HCT116 (cell line): Measurements from ENCODE around the gene PLCB4. TPM values are rescaled to one million over a fixed set of nuclear protein-coding genes. Genes with fewer than 3 reads are reported as not detected.

Source experiments
- ATAC-seq: fragments of 200-7000 bp; cut with Tn5 transposase; 2 replicates; pipeline ENCODE4 v1.9.1; 2020; ENCODE audit warnings: mild to moderate bottlenecking, moderate library complexity
- BruUV-seq: library from RNA; stranded (reverse); fragments of 400-500 nt; replicated peaks from 2 replicates; lab custom pipeline; 2021; lab: Mats Ljungman, UMichigan
- CTCF ChIA-PET: fragments of 300-600 bp; sonication (Branson Sonifier 250); formaldehyde crosslinking; loops from one replicate; lab custom pipeline; 2021; ENCODE audit warnings: antibody characterized with exemption; lab: Charles Lee
- POLR2A ChIA-PET: fragments of 300-600, 350-600 bp; sonication (Branson Sonifier 250); formaldehyde crosslinking; loops from one replicate; lab custom pipeline; 2021; ENCODE audit warnings: antibody characterized with exemption; lab: Charles Lee
- RAD21 ChIA-PET, 2 experiments: fragments of 300-600 bp; sonication (Branson Sonifier 250); formaldehyde crosslinking; loops; one replicate each; lab custom pipeline; 2023; ENCODE audit warnings: low total read pairs in 2 of 2; ENCODE audit not compliant: uncharacterized antibody in 2 of 2, unreplicated experiment in 2 of 2, low non-redundant PET in 1 of 2; lab: Charles Lee
- DNase-seq: peaks from one replicate; pipeline ENCODE4 v3.0.0-alpha.2; 2010; ENCODE audit warnings: low read depth, low spot score
- H2AFZ ChIP-seq: fragments of 200-600 bp; shearing (Covaris generic), sonication (generic); 2 replicates; pipeline ENCODE4 v1.6.1; 2017; ENCODE audit warnings: low read depth, mixed run types, mixed read lengths, antibody characterized with exemption, low read length; ENCODE audit not compliant: poor library complexity, severe bottlenecking
- H3K27ac ChIP-seq: 2 replicates; pipeline ENCODE4 v1.5.1; 2012; ENCODE audit warnings: low read depth, low read length
- H3K27me3 ChIP-seq: fragments of 200-600 bp; sonication (generic); 2 replicates; pipeline ENCODE4 v1.6.1; 2016; ENCODE audit warnings: mixed run types, low read length, mixed read lengths; ENCODE audit not compliant: insufficient read depth
- H3K36me3 ChIP-seq, 2 experiments: fragments of 200-500 bp in 1 of 2; fragments of 200-600 bp in 1 of 2; sonication (Bioruptor generic) in 1 of 2; sonication (generic) in 1 of 2; 2 replicates each; pipeline versions ENCODE4 v1.5.1 to v1.6.1; 2014 to 2016; ENCODE audit warnings: low read length in 2 of 2, inconsistent platforms in 1 of 2, mixed read lengths in 1 of 2, mixed run types in 1 of 2; ENCODE audit not compliant: insufficient read depth in 2 of 2, control insufficient read depth in 1 of 2
- H3K4me1 ChIP-seq, 2 experiments: fragments of 200-600 bp in 1 of 2; sonication (generic) in 1 of 2; 2 replicates each; pipeline versions ENCODE4 v1.5.1 to v1.6.1; 2012 to 2017; ENCODE audit warnings: low read length in 2 of 2, inconsistent platforms in 1 of 2, mild to moderate bottlenecking in 1 of 2, mixed read lengths in 1 of 2, mixed run types in 1 of 2, moderate library complexity in 1 of 2; ENCODE audit not compliant: insufficient read depth in 2 of 2, control insufficient read depth in 1 of 2
- H3K4me2 ChIP-seq: fragments of 200-600 bp; sonication (generic); 2 replicates; pipeline ENCODE4 v1.6.1; 2017; ENCODE audit warnings: mixed run types, low read length, mixed read lengths
- H3K4me3 ChIP-seq, 2 experiments: fragments of 200-600 bp in 1 of 2; sonication (generic) in 1 of 2; replicated peaks in 1 of 2; 2 replicates each; pipeline ENCODE4 v1.5.1; 2011 to 2016; ENCODE audit warnings: low read length in 2 of 2, control low read depth in 1 of 2, low read depth in 1 of 2, mild to moderate bottlenecking in 1 of 2, mixed read lengths in 1 of 2, mixed run types in 1 of 2
- H3K79me2 ChIP-seq: fragments of 200-600 bp; sonication (generic); 2 replicates; pipeline ENCODE4 v1.6.1; 2017; ENCODE audit warnings: mild to moderate bottlenecking, mixed run types, low read length, moderate library complexity, mixed read lengths; ENCODE audit not compliant: insufficient read depth
- H3K9ac ChIP-seq: fragments of 200-600 bp; sonication (generic); 2 replicates; pipeline ENCODE4 v1.6.1; 2016; ENCODE audit warnings: low read length, mixed read lengths
- H3K9me2 ChIP-seq: fragments of 200-600 bp; sonication (generic), shearing (Covaris generic); 2 replicates; pipeline ENCODE4 v1.6.1; 2017; ENCODE audit warnings: mixed run types, mild to moderate bottlenecking, moderate library complexity; ENCODE audit not compliant: insufficient read depth
- H3K9me3 ChIP-seq, 2 experiments: fragments of 200-500 bp in 1 of 2; fragments of 200-600 bp in 1 of 2; sonication (Bioruptor generic) in 1 of 2; sonication (generic) in 1 of 2; 2 replicates each; pipeline ENCODE4 v1.6.1; 2014 to 2017; ENCODE audit warnings: low read length in 2 of 2, mixed read lengths in 2 of 2, inconsistent platforms in 1 of 2, low read depth in 1 of 2, mild to moderate bottlenecking in 1 of 2, mixed run types in 1 of 2, moderate library complexity in 1 of 2; ENCODE audit not compliant: control insufficient read depth in 1 of 2, insufficient read depth in 1 of 2
- H4K20me1 ChIP-seq: fragments of 200-600 bp; sonication (generic), shearing (Covaris generic); 2 replicates; pipeline ENCODE4 v1.6.1; 2017; ENCODE audit warnings: mixed run types, mild to moderate bottlenecking, moderate library complexity; ENCODE audit not compliant: insufficient read depth
- CEBPB ChIP-seq: IDR thresholded peaks from 2 replicates; pipeline ENCODE4 v1.6.1; 2012; ENCODE audit warnings: low read depth
- ELF1 ChIP-seq: IDR thresholded peaks from 2 replicates; pipeline ENCODE4 v1.6.1; 2012; ENCODE audit warnings: low read depth, borderline replicate concordance
- EZH2 ChIP-seq: fragments of 200-600 bp; sonication (generic); IDR thresholded peaks from 2 replicates; pipeline ENCODE4 v1.6.1; 2017; ENCODE audit warnings: antibody characterized with exemption, mixed run types
- EZH2phosphoT487 ChIP-seq: fragments of 200-600 bp; IDR thresholded peaks from 2 replicates; pipeline ENCODE4 v1.6.1; 2018; ENCODE audit warnings: antibody characterized with exemption, borderline replicate concordance
- FOSL1 ChIP-seq: IDR thresholded peaks from 2 replicates; pipeline ENCODE4 v1.6.1; 2012; ENCODE audit warnings: low read depth
- JUND ChIP-seq: IDR thresholded peaks from 2 replicates; pipeline ENCODE4 v1.6.1; 2012
- MAX ChIP-seq: IDR thresholded peaks from 2 replicates; pipeline ENCODE4 v1.6.1; 2012
- POLR2AphosphoS5 ChIP-seq: IDR thresholded peaks from 2 replicates; pipeline ENCODE4 v1.6.1; 2011; ENCODE audit warnings: mild to moderate bottlenecking, low read depth, low read length, moderate library complexity
- SP1 ChIP-seq: IDR thresholded peaks from 2 replicates; pipeline ENCODE4 v1.6.1; 2012; ENCODE audit warnings: low read depth
- TCF7L2 ChIP-seq: IDR thresholded peaks from 2 replicates; pipeline ENCODE4 v1.7.0; 2011; ENCODE audit warnings: borderline replicate concordance, inconsistent platforms; ENCODE audit not compliant: insufficient read depth, insufficient read length; ENCODE audit errors: extremely low read depth
- YY1 ChIP-seq: IDR thresholded peaks from 2 replicates; pipeline ENCODE4 v1.6.1; 2011; ENCODE audit warnings: low read length, low read depth, moderate library complexity, mild to moderate bottlenecking; ENCODE audit not compliant: insufficient replicate concordance; ENCODE audit errors: extremely low read depth
- ZBTB33 ChIP-seq: IDR thresholded peaks from 2 replicates; pipeline ENCODE4 v1.6.1; 2011; ENCODE audit warnings: mild to moderate bottlenecking, low read length, moderate library complexity; ENCODE audit not compliant: insufficient replicate concordance; ENCODE audit errors: extremely low read depth
- ZNF274 ChIP-seq: fragments of 200-500 bp; sonication (Bioruptor generic); IDR thresholded peaks from 2 replicates; pipeline ENCODE4 v1.6.1; 2014; ENCODE audit warnings: mild to moderate bottlenecking, low read depth, low read length, inconsistent platforms
- intact Hi-C: fragments of 100-400 bp; cut with micrococcal nuclease; formaldehyde crosslinking; loops from 2 replicates; pipeline ENCODE4 v1.10.0; 2022
- total RNA-seq: library from RNA; stranded (reverse); gene quantifications from one replicate; pipeline ENCODE4 v1.2.1, GENCODE V29; 2021; ENCODE audit not compliant: unreplicated experiment
- TF ChIP-seq, protein P1 (sequence below), 3 experiments: fragments of 200-600 bp in 1 of 3; sonication (generic) in 1 of 3; IDR thresholded peaks in 2 of 3; conservative IDR thresholded peaks in 1 of 3; 2 replicates each; pipeline ENCODE4 v1.5.1; 2012 to 2017; ENCODE audit warnings: low read depth in 2 of 3, low read length in 2 of 3, antibody characterized with exemption in 1 of 3, borderline replicate concordance in 1 of 3, control low read depth in 1 of 3, mild to moderate bottlenecking in 1 of 3, mixed read lengths in 1 of 3, mixed run types in 1 of 3, moderate library complexity in 1 of 3; ENCODE audit not compliant: insufficient read depth in 1 of 3

The PLCB4 gene
- total RNA-seq, 1 experiment from 2014 or later: 2.5 TPM

GRCh38 chr20:9139106-9139833 lies 70.4 kb downstream of the PLCB4 start:
- TF ChIP-seq ZBTB33 (no peak), TCF7L2 (no peak), YY1 (no peak), FOSL1 (no peak), JUND (no peak), ELF1 (no peak), SP1 (no peak), ZNF274 (no peak), EZH2phosphoT487 (no peak), CEBPB (no peak), MAX (no peak), POLR2AphosphoS5 (no peak), EZH2 (no peak)
- TF ChIP-seq, protein P1, sequence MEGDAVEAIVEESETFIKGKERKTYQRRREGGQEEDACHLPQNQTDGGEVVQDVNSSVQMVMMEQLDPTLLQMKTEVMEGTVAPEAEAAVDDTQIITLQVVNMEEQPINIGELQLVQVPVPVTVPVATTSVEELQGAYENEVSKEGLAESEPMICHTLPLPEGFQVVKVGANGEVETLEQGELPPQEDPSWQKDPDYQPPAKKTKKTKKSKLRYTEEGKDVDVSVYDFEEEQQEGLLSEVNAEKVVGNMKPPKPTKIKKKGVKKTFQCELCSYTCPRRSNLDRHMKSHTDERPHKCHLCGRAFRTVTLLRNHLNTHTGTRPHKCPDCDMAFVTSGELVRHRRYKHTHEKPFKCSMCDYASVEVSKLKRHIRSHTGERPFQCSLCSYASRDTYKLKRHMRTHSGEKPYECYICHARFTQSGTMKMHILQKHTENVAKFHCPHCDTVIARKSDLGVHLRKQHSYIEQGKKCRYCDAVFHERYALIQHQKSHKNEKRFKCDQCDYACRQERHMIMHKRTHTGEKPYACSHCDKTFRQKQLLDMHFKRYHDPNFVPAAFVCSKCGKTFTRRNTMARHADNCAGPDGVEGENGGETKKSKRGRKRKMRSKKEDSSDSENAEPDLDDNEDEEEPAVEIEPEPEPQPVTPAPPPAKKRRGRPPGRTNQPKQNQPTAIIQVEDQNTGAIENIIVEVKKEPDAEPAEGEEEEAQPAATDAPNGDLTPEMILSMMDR (IDR thresholded peaks at IDR 0.05 in 2 of 3, conservative IDR thresholded peaks at IDR 0.05 in 1 of 3; ENCODE audit: borderline replicate concordance in 1 of 3, insufficient read depth in 1 of 3, low read depth in 2 of 3, low read length in 2 of 3): no peak
- H3K36me3 ChIP-seq: no peaks in the 10 kb centered on the region
- ChIA-PET CTCF (interaction anchor here (0.9 kb wide), 1 partner anchor 286 kb away, joined by 3 read pairs; no protein-coding TSS in a partner anchor), POLR2A (no interaction called here), RAD21 (no interaction called here)
- no peak for ATAC-seq
- H3K4me2 ChIP-seq: no peak overlapping the region
- intact Hi-C loops: no loop called here
- no TSS peak for BruUV-seq
- no peaks in the 10 kb centered on the region for H4K20me1 ChIP-seq
- H3K79me2 ChIP-seq: no peaks in the 10 kb centered on the region
- DNase-seq: no peak
- no peaks in the 10 kb centered on the region for H3K9me3 ChIP-seq
- no peak overlapping the region for H3K9ac ChIP-seq
- no peak overlapping the region for H2AFZ ChIP-seq
- no peaks in the 10 kb centered on the region for H3K27me3 ChIP-seq
- H3K9me2 ChIP-seq: no peaks in the 10 kb centered on the region
- H3K27ac ChIP-seq: no peak overlapping the region
- H3K4me3 ChIP-seq: no peak overlapping the region
- H3K4me1 ChIP-seq: no peaks in the 10 kb centered on the region
